Measurements from ENCODE around the gene GIPC2.

GIPC2 gene

GRCh38 chr1:78053498-78053897, 7.7 kb downstream of the GIPC2 start:
- no peak for TF ChIP-seq CTCF (IDR thresholded peaks at IDR 0.05; ENCODE audit: insufficient read depth, low read depth, low read length, missing control alignments)
- no peak for DNase-seq (ENCODE audit: low read depth)
- H3K4me3 ChIP-seq (ENCODE audit: low read length) = no peak overlapping the region

GRCh38 chr1:78054559-78054958, 8.8 kb downstream of the GIPC2 start:
- H3K4me3 ChIP-seq (ENCODE audit: low read length) = no peak overlapping the region
- no peak for DNase-seq (ENCODE audit: low read depth)
- no peak for TF ChIP-seq CTCF (IDR thresholded peaks at IDR 0.05; ENCODE audit: insufficient read depth, low read depth, low read length, missing control alignments)

GRCh38 chr1:78054972-78055371, 9.2 kb downstream of the GIPC2 start:
- TF ChIP-seq CTCF (IDR thresholded peaks at IDR 0.05; ENCODE audit: insufficient read depth, low read depth, low read length, missing control alignments) = no peak
- H3K4me3 ChIP-seq (ENCODE audit: low read length) = no peak overlapping the region
- DNase-seq (ENCODE audit: low read depth) = no peak

- DNase-seq (ENCODE audit: low read depth) = no peak
- no peak for TF ChIP-seq CTCF (IDR thresholded peaks at IDR 0.05; ENCODE audit: insufficient read depth, low read depth, low read length, missing control alignments)
- no peak overlapping the region for H3K4me3 ChIP-seq (ENCODE audit: low read length)
These were observed 9.9 kb downstream of the GIPC2 start for GRCh38 chr1:78055565-78056132.

- H3K4me3 ChIP-seq (ENCODE audit: low read length) = no peak overlapping the region
- TF ChIP-seq CTCF (IDR thresholded peaks at IDR 0.05; ENCODE audit: insufficient read depth, low read depth, low read length, missing control alignments) = no peak
- no peak for DNase-seq (ENCODE audit: low read depth)
These were observed 12.9 kb downstream of the GIPC2 start for GRCh38 chr1:78058670-78059069.

GRCh38 chr1:78060857-78061563, 15.2 kb downstream of the GIPC2 start:
- peak; percentile 90 for DNase-seq (ENCODE audit: low read depth)
- no peak overlapping the region for H3K4me3 ChIP-seq (ENCODE audit: low read length)
- peak; percentile 41 for TF ChIP-seq CTCF (IDR thresholded peaks at IDR 0.05; ENCODE audit: insufficient read depth, low read depth, low read length, missing control alignments)
